ENCODE results near the gene DPP10.
"Not testable (repeated sequence)": the region's sequence is repeated elsewhere in the genome, so short reads cannot be mapped to it uniquely, and the experiment has no call there.

Gene DPP10

GRCh38 chr2:114709936-114710850 is 267.8 kb downstream of the DPP10 start:
- DNase-seq (ENCODE audit: low read depth, low spot score): peak; percentile 33
- no CpG with 5 or more reads among the region's 4 CpGs for WGBS (ENCODE audit: insufficient coverage, insufficient read length)
- Histone ChIP-seq H3K27me3 (ENCODE audit: control insufficient read depth, insufficient read depth, low read length) (no peaks in the 10 kb centered on the region), H3K4me3 (ENCODE audit: low read length) (no peak overlapping the region), H3K27ac (ENCODE audit: low read length) (no peak overlapping the region), H3K36me3 (ENCODE audit: control insufficient read depth, insufficient read depth, low read length) (no peaks in the 10 kb centered on the region), H3K4me1 (ENCODE audit: control insufficient read depth, insufficient read depth, low read length) (peaks cover 3% of the 10 kb centered on the region; the same call in 1 of the 2 replicates), H3K9me3 (ENCODE audit: control insufficient read depth, insufficient read depth, low read length) (no peaks in the 10 kb centered on the region)

GRCh38 chr2:114714313-114714712 is 271.9 kb downstream of the DPP10 start:
- DNase-seq (ENCODE audit: low read depth, low spot score): no peak
- Histone ChIP-seq H3K27me3 (ENCODE audit: control insufficient read depth, insufficient read depth, low read length) (no peaks in the 10 kb centered on the region), H3K36me3 (ENCODE audit: control insufficient read depth, insufficient read depth, low read length) (no peaks in the 10 kb centered on the region), H3K27ac (ENCODE audit: low read length) (no peak overlapping the region), H3K4me3 (ENCODE audit: low read length) (no peak overlapping the region), H3K4me1 (ENCODE audit: control insufficient read depth, insufficient read depth, low read length) (peaks cover 3% of the 10 kb centered on the region; the same call in 1 of the 2 replicates), H3K9me3 (ENCODE audit: control insufficient read depth, insufficient read depth, low read length) (no peaks in the 10 kb centered on the region)
- WGBS (ENCODE audit: insufficient coverage, insufficient read length): no CpG with 5 or more reads among the region's 1 CpG

GRCh38 chr2:114717049-114717448 is 274.6 kb downstream of the DPP10 start:
- H3K4me1 ChIP-seq (ENCODE audit: control insufficient read depth, insufficient read depth, low read length): peaks cover 1% of the 10 kb centered on the region; the same call in 1 of the 2 replicates
- H3K9me3 ChIP-seq (ENCODE audit: control insufficient read depth, insufficient read depth, low read length): no peaks in the 10 kb centered on the region
- H3K4me3 ChIP-seq (ENCODE audit: low read length): no peak overlapping the region
- no CpG with 5 or more reads among the region's 4 CpGs for WGBS (ENCODE audit: insufficient coverage, insufficient read length)
- no peak overlapping the region for H3K27ac ChIP-seq (ENCODE audit: low read length)
- DNase-seq (ENCODE audit: low read depth, low spot score): no peak
- H3K27me3 ChIP-seq (ENCODE audit: control insufficient read depth, insufficient read depth, low read length): no peaks in the 10 kb centered on the region
- H3K36me3 ChIP-seq (ENCODE audit: control insufficient read depth, insufficient read depth, low read length): no peaks in the 10 kb centered on the region

GRCh38 chr2:114724454-114724853 is 282.0 kb downstream of the DPP10 start:
- no CpG with 5 or more reads among the region's 1 CpG for WGBS (ENCODE audit: insufficient coverage, insufficient read length)
- Histone ChIP-seq H3K9me3 (ENCODE audit: control insufficient read depth, insufficient read depth, low read length) (no peaks in the 10 kb centered on the region), H3K27ac (ENCODE audit: low read length) (no peak overlapping the region), H3K4me3 (ENCODE audit: low read length) (no peak overlapping the region), H3K36me3 (ENCODE audit: control insufficient read depth, insufficient read depth, low read length) (no peaks in the 10 kb centered on the region), H3K4me1 (ENCODE audit: control insufficient read depth, insufficient read depth, low read length) (no peaks in the 10 kb centered on the region), H3K27me3 (ENCODE audit: control insufficient read depth, insufficient read depth, low read length) (no peaks in the 10 kb centered on the region)
- DNase-seq (ENCODE audit: low read depth, low spot score): no peak

- no peak for DNase-seq (ENCODE audit: low read depth, low spot score)
- WGBS (ENCODE audit: insufficient coverage, insufficient read length): no CpG with 5 or more reads among the region's 3 CpGs
Observed at GRCh38 chr2:114727012-114727411, 284.6 kb downstream of the DPP10 start.

GRCh38 chr2:114728372-114728771 is 285.9 kb downstream of the DPP10 start:
- H3K27me3 ChIP-seq (ENCODE audit: control insufficient read depth, insufficient read depth, low read length): no peaks in the 10 kb centered on the region
- no peak overlapping the region for H3K27ac ChIP-seq (ENCODE audit: low read length)
- DNase-seq (ENCODE audit: low read depth, low spot score): no peak
- no peaks in the 10 kb centered on the region for H3K9me3 ChIP-seq (ENCODE audit: control insufficient read depth, insufficient read depth, low read length)
- no peaks in the 10 kb centered on the region for H3K4me1 ChIP-seq (ENCODE audit: control insufficient read depth, insufficient read depth, low read length)
- no CpG with 5 or more reads among the region's 4 CpGs for WGBS (ENCODE audit: insufficient coverage, insufficient read length)
- no peak overlapping the region for H3K4me3 ChIP-seq (ENCODE audit: low read length)
- no peaks in the 10 kb centered on the region for H3K36me3 ChIP-seq (ENCODE audit: control insufficient read depth, insufficient read depth, low read length)

More at GRCh38 chr2:114727012-114727411, 284.6 kb downstream of the DPP10 start:
- Histone ChIP-seq H3K36me3 (ENCODE audit: control insufficient read depth, insufficient read depth, low read length) (no peaks in the 10 kb centered on the region), H3K9me3 (ENCODE audit: control insufficient read depth, insufficient read depth, low read length) (no peaks in the 10 kb centered on the region), H3K27ac (ENCODE audit: low read length) (no peak overlapping the region), H3K4me3 (ENCODE audit: low read length) (no peak overlapping the region), H3K4me1 (ENCODE audit: control insufficient read depth, insufficient read depth, low read length) (no peaks in the 10 kb centered on the region), H3K27me3 (ENCODE audit: control insufficient read depth, insufficient read depth, low read length) (no peaks in the 10 kb centered on the region)

GRCh38 chr2:114729026-114729425 is 286.6 kb downstream of the DPP10 start:
- no peak overlapping the region for H3K4me3 ChIP-seq (ENCODE audit: low read length)
- no peaks in the 10 kb centered on the region for H3K9me3 ChIP-seq (ENCODE audit: control insufficient read depth, insufficient read depth, low read length)
- WGBS (ENCODE audit: insufficient coverage, insufficient read length): no CpG with 5 or more reads among the region's 5 CpGs
- H3K36me3 ChIP-seq (ENCODE audit: control insufficient read depth, insufficient read depth, low read length): no peaks in the 10 kb centered on the region
- DNase-seq (ENCODE audit: low read depth, low spot score): no peak
- H3K4me1 ChIP-seq (ENCODE audit: control insufficient read depth, insufficient read depth, low read length): no peaks in the 10 kb centered on the region
- H3K27me3 ChIP-seq (ENCODE audit: control insufficient read depth, insufficient read depth, low read length): no peaks in the 10 kb centered on the region
- no peak overlapping the region for H3K27ac ChIP-seq (ENCODE audit: low read length)

GRCh38 chr2:114735126-114735525 is 292.7 kb downstream of the DPP10 start:
- Histone ChIP-seq H3K4me3 (ENCODE audit: low read length) (no peak overlapping the region), H3K9me3 (ENCODE audit: control insufficient read depth, insufficient read depth, low read length) (no peaks in the 10 kb centered on the region), H3K27ac (ENCODE audit: low read length) (no peak overlapping the region), H3K4me1 (ENCODE audit: control insufficient read depth, insufficient read depth, low read length) (no peaks in the 10 kb centered on the region), H3K27me3 (ENCODE audit: control insufficient read depth, insufficient read depth, low read length) (no peaks in the 10 kb centered on the region), H3K36me3 (ENCODE audit: control insufficient read depth, insufficient read depth, low read length) (no peaks in the 10 kb centered on the region)
- DNase-seq (ENCODE audit: low read depth, low spot score): no peak
- WGBS (ENCODE audit: insufficient coverage, insufficient read length): no CpG with 5 or more reads among the region's 3 CpGs

GRCh38 chr2:114742245-114742644 is 299.8 kb downstream of the DPP10 start:
- WGBS (ENCODE audit: insufficient coverage, insufficient read length): no CpG with 5 or more reads among the region's 1 CpG
- DNase-seq (ENCODE audit: low read depth, low spot score): no peak
- Histone ChIP-seq H3K27me3 (ENCODE audit: control insufficient read depth, insufficient read depth, low read length) (no peaks in the 10 kb centered on the region), H3K36me3 (ENCODE audit: control insufficient read depth, insufficient read depth, low read length) (no peaks in the 10 kb centered on the region), H3K9me3 (ENCODE audit: control insufficient read depth, insufficient read depth, low read length) (no peaks in the 10 kb centered on the region), H3K4me1 (ENCODE audit: control insufficient read depth, insufficient read depth, low read length) (no peaks in the 10 kb centered on the region), H3K4me3 (ENCODE audit: low read length) (no peak overlapping the region), H3K27ac (ENCODE audit: low read length) (no peak overlapping the region)

- Histone ChIP-seq H3K36me3 (ENCODE audit: control insufficient read depth, insufficient read depth, low read length) (no peaks in the 10 kb centered on the region), H3K9me3 (ENCODE audit: control insufficient read depth, insufficient read depth, low read length) (no peaks in the 10 kb centered on the region), H3K27ac (ENCODE audit: low read length) (no peak overlapping the region), H3K4me1 (ENCODE audit: control insufficient read depth, insufficient read depth, low read length) (no peaks in the 10 kb centered on the region), H3K4me3 (ENCODE audit: low read length) (no peak overlapping the region), H3K27me3 (ENCODE audit: control insufficient read depth, insufficient read depth, low read length) (no peaks in the 10 kb centered on the region)
- no peak for DNase-seq (ENCODE audit: low read depth, low spot score)
- no CpG with 5 or more reads among the region's 2 CpGs for WGBS (ENCODE audit: insufficient coverage, insufficient read length)
Observed at GRCh38 chr2:114745700-114746099, 303.3 kb downstream of the DPP10 start.

GRCh38 chr2:114748175-114748574 is 305.7 kb downstream of the DPP10 start:
- not testable (repeated sequence) for H3K36me3 ChIP-seq (ENCODE audit: control insufficient read depth, insufficient read depth, low read length); H3K27me3 ChIP-seq (ENCODE audit: control insufficient read depth, insufficient read depth, low read length); H3K4me1 ChIP-seq (ENCODE audit: control insufficient read depth, insufficient read depth, low read length); H3K4me3 ChIP-seq (ENCODE audit: low read length); H3K9me3 ChIP-seq (ENCODE audit: control insufficient read depth, insufficient read depth, low read length); DNase-seq (ENCODE audit: low read depth, low spot score); H3K27ac ChIP-seq (ENCODE audit: low read length)
- no CpG with 5 or more reads among the region's 5 CpGs for WGBS (ENCODE audit: insufficient coverage, insufficient read length)

All from iPS DF 6.9 (cell line).